Mesendoderm (in vitro differentiated cells): Measurements from ENCODE around the gene ATP1A4.

Experiments used
- DNase-seq: peaks from one replicate; pipeline ENCODE4 v3.0.0; 2013
- H2AK5ac ChIP-seq: 2 replicates; pipeline ENCODE4 v1.6.1; 2013; ENCODE audit warnings: low read length, inconsistent platforms
- H2BK120ac ChIP-seq: 2 replicates; pipeline ENCODE4 v1.6.1; 2013; ENCODE audit warnings: low read depth, mild to moderate bottlenecking, low read length, moderate library complexity, mixed read lengths
- H2BK15ac ChIP-seq: replicated peaks from 2 replicates; pipeline ENCODE4 v1.6.1; 2013; ENCODE audit warnings: low read depth, mild to moderate bottlenecking, moderate library complexity
- H2BK5ac ChIP-seq: 2 replicates; pipeline ENCODE4 v1.6.1; 2013; ENCODE audit warnings: low read length, inconsistent platforms
- H3K18ac ChIP-seq: 2 replicates; pipeline ENCODE4 v1.6.1; 2013; ENCODE audit warnings: mild to moderate bottlenecking, low read length, mixed read lengths
- H3K23ac ChIP-seq: one replicate; pipeline ENCODE4 v1.6.1; 2013; ENCODE audit warnings: low read length
- H3K27ac ChIP-seq: 2 replicates; pipeline ENCODE4 v1.5.1; 2013; ENCODE audit warnings: low read depth, mild to moderate bottlenecking, inconsistent platforms, low read length, moderate library complexity
- H3K27me3 ChIP-seq: 2 replicates; pipeline ENCODE4 v1.6.1; 2013; ENCODE audit warnings: low read length, control low read depth, mild to moderate bottlenecking, inconsistent platforms; ENCODE audit not compliant: insufficient read depth, poor library complexity
- H3K36me3 ChIP-seq: 2 replicates; pipeline ENCODE4 v1.6.1; 2013; ENCODE audit warnings: low read length, inconsistent platforms; ENCODE audit not compliant: control insufficient read depth, insufficient read depth
- H3K4ac ChIP-seq: one replicate; pipeline ENCODE4 v1.6.1; 2013; ENCODE audit warnings: low read depth, mild to moderate bottlenecking, low read length, moderate library complexity
- H3K4me1 ChIP-seq: 2 replicates; pipeline ENCODE4 v1.6.1; 2013; ENCODE audit warnings: low read depth, low read length, inconsistent platforms; ENCODE audit not compliant: control insufficient read depth
- H3K4me2 ChIP-seq: 2 replicates; pipeline ENCODE4 v1.6.1; 2013; ENCODE audit warnings: low read length
- H3K4me3 ChIP-seq: 2 replicates; pipeline ENCODE4 v1.5.1; 2013; ENCODE audit warnings: mild to moderate bottlenecking, low read length
- H3K56ac ChIP-seq: one replicate; pipeline ENCODE4 v1.6.1; 2013; ENCODE audit warnings: low read length
- H3K79me1 ChIP-seq: 2 replicates; pipeline ENCODE4 v1.6.1; 2013; ENCODE audit warnings: low read length, inconsistent platforms
- H3K79me2 ChIP-seq: 2 replicates; pipeline ENCODE4 v1.6.1; 2013; ENCODE audit warnings: mild to moderate bottlenecking, low read length; ENCODE audit not compliant: control insufficient read depth, insufficient read depth
- H3K9ac ChIP-seq: 2 replicates; pipeline ENCODE4 v1.6.1; 2013; ENCODE audit warnings: low read length, inconsistent platforms
- H4K5ac ChIP-seq: one replicate; pipeline ENCODE4 v1.6.1; 2013; ENCODE audit warnings: low read length
- H4K8ac ChIP-seq: one replicate; pipeline ENCODE4 v1.6.1; 2013; ENCODE audit warnings: low read depth, mild to moderate bottlenecking, control low read depth, low read length, moderate library complexity
- WGBS: extraction: QIAGEN DNeasy Blood & Tissue Kit; methylation state at CpG from one replicate; pipeline ENCODE4 v1.1.7; 2013; ENCODE audit warnings: low lambda C conversion rate, missing lambda C conversion rate; ENCODE audit not compliant: insufficient coverage; ENCODE audit errors: extremely low coverage; 5-methylcytosine and 5-hydroxymethylcytosine counted together

The ATP1A4 gene

GRCh38 chr1:160178731-160179130 is 27.3 kb downstream of the ATP1A4 start:
- Histone ChIP-seq H3K56ac (peak overlapping the region; percentile 18), H3K4me1 (peaks cover 3% of the 10 kb centered on the region), H3K79me2 (no peaks in the 10 kb centered on the region), H3K9ac (no peak overlapping the region), H3K4me2 (no peak overlapping the region), H3K18ac (no peak overlapping the region), H3K4me3 (no peak overlapping the region), H2BK120ac (no peak overlapping the region), H3K36me3 (no peaks in the 10 kb centered on the region), H2BK5ac (no peak overlapping the region), H4K8ac (no peak overlapping the region), H3K79me1 (no peaks in the 10 kb centered on the region), H2BK15ac (no peak overlapping the region), H2AK5ac (peak overlapping the region; percentile 39), H4K5ac (no peak overlapping the region), H3K27ac (no peak overlapping the region), H3K23ac (no peak overlapping the region), H3K27me3 (no peaks in the 10 kb centered on the region), H3K4ac (no peak overlapping the region)
- WGBS = no CpG with 5 or more reads among the region's 2 CpGs
- DNase-seq = no peak

- H4K5ac ChIP-seq = no peak overlapping the region
- WGBS = no CpG with 5 or more reads among the region's 4 CpGs
- H3K9ac ChIP-seq = no peak overlapping the region
- no peak overlapping the region for H4K8ac ChIP-seq
- H3K36me3 ChIP-seq = no peaks in the 10 kb centered on the region
- no peaks in the 10 kb centered on the region for H3K79me1 ChIP-seq
- H3K4me3 ChIP-seq = no peak overlapping the region
- no peak overlapping the region for H3K56ac ChIP-seq
- H3K4me2 ChIP-seq = no peak overlapping the region
- no peaks in the 10 kb centered on the region for H3K79me2 ChIP-seq
- DNase-seq = no peak
- H2AK5ac ChIP-seq = no peak overlapping the region
- H3K27me3 ChIP-seq = no peaks in the 10 kb centered on the region
- H3K4me1 ChIP-seq = peaks cover 3% of the 10 kb centered on the region
- H2BK15ac ChIP-seq = no peak overlapping the region
- H3K27ac ChIP-seq = no peak overlapping the region
- no peak overlapping the region for H3K4ac ChIP-seq
- no peak overlapping the region for H3K18ac ChIP-seq
- no peak overlapping the region for H2BK5ac ChIP-seq
- H3K23ac ChIP-seq = no peak overlapping the region
- H2BK120ac ChIP-seq = no peak overlapping the region
Observed at GRCh38 chr1:160179336-160179735, 27.9 kb downstream of the ATP1A4 start.

GRCh38 chr1:160186246-160186645 is 34.8 kb downstream of the ATP1A4 start:
- H3K79me1 ChIP-seq = no peaks in the 10 kb centered on the region
- H4K8ac ChIP-seq = no peak overlapping the region
- no peak overlapping the region for H3K4ac ChIP-seq
- WGBS = no CpG with 5 or more reads among the region's 7 CpGs
- peaks cover 9% of the 10 kb centered on the region for H3K4me1 ChIP-seq
- H3K9ac ChIP-seq = no peak overlapping the region
- no peak overlapping the region for H3K4me2 ChIP-seq
- no peak overlapping the region for H3K18ac ChIP-seq
- H2BK5ac ChIP-seq = no peak overlapping the region
- H2BK15ac ChIP-seq = no peak overlapping the region
- H3K4me3 ChIP-seq = no peak overlapping the region
- H2AK5ac ChIP-seq = no peak overlapping the region
- no peaks in the 10 kb centered on the region for H3K79me2 ChIP-seq
- no peak overlapping the region for H3K23ac ChIP-seq
- no peak overlapping the region for H2BK120ac ChIP-seq
- no peaks in the 10 kb centered on the region for H3K36me3 ChIP-seq
- no peak overlapping the region for H3K27ac ChIP-seq
- DNase-seq = no peak
- H4K5ac ChIP-seq = no peak overlapping the region
- no peaks in the 10 kb centered on the region for H3K27me3 ChIP-seq
- H3K56ac ChIP-seq = no peak overlapping the region

GRCh38 chr1:160186729-160187128 is 35.3 kb downstream of the ATP1A4 start:
- DNase-seq = no peak
- no peak overlapping the region for H3K4me3 ChIP-seq
- H3K4me2 ChIP-seq = no peak overlapping the region
- H2AK5ac ChIP-seq = no peak overlapping the region
- H3K79me2 ChIP-seq = no peaks in the 10 kb centered on the region
- no CpG with 5 or more reads among the region's 2 CpGs for WGBS
- no peaks in the 10 kb centered on the region for H3K27me3 ChIP-seq
- H3K4me1 ChIP-seq = peaks cover 12% of the 10 kb centered on the region
- no peaks in the 10 kb centered on the region for H3K36me3 ChIP-seq
- H3K4ac ChIP-seq = no peak overlapping the region
- H3K56ac ChIP-seq = no peak overlapping the region
- no peaks in the 10 kb centered on the region for H3K79me1 ChIP-seq
- H2BK15ac ChIP-seq = no peak overlapping the region
- H4K5ac ChIP-seq = no peak overlapping the region
- no peak overlapping the region for H3K27ac ChIP-seq
- no peak overlapping the region for H4K8ac ChIP-seq
- H3K9ac ChIP-seq = no peak overlapping the region
- no peak overlapping the region for H2BK120ac ChIP-seq
- H3K23ac ChIP-seq = no peak overlapping the region
- H2BK5ac ChIP-seq = no peak overlapping the region
- H3K18ac ChIP-seq = no peak overlapping the region

GRCh38 chr1:160187407-160187806 is 36.0 kb downstream of the ATP1A4 start:
- H3K79me2 ChIP-seq = no peaks in the 10 kb centered on the region
- no peak overlapping the region for H2BK120ac ChIP-seq
- no peak overlapping the region for H4K5ac ChIP-seq
- DNase-seq = no peak
- no peak overlapping the region for H3K23ac ChIP-seq
- H2BK5ac ChIP-seq = no peak overlapping the region
- no peak overlapping the region for H3K4me3 ChIP-seq
- no peak overlapping the region for H3K18ac ChIP-seq
- peaks cover 19% of the 10 kb centered on the region for H3K4me1 ChIP-seq
- no peak overlapping the region for H2AK5ac ChIP-seq
- WGBS = no CpG with 5 or more reads among the region's 7 CpGs
- no peak overlapping the region for H3K9ac ChIP-seq
- no peak overlapping the region for H3K4me2 ChIP-seq
- no peak overlapping the region for H4K8ac ChIP-seq
- H2BK15ac ChIP-seq = no peak overlapping the region
- H3K79me1 ChIP-seq = no peaks in the 10 kb centered on the region
- no peak overlapping the region for H3K56ac ChIP-seq
- no peak overlapping the region for H3K27ac ChIP-seq
- no peak overlapping the region for H3K4ac ChIP-seq
- no peaks in the 10 kb centered on the region for H3K27me3 ChIP-seq
- no peaks in the 10 kb centered on the region for H3K36me3 ChIP-seq

DNA sequence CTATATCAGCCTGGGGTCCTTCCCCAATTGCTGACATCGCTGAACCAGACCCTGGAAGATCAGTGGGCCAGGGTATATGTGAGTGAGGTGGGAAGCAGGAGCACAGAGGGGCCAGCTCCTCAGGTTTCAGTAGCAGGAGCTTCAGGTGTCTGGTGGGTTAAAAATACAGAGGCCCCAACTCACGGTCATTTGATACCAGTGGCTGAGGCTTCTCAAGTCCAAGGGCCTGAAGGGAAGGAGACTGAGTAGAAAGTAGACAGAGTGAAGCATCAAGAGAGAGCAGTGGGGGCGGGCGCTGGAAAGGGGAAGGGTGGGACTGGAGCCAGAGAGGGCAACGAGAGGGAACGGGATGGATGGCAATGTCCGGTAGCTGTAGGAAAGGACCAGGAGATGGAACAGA is 36.9 kb downstream of the ATP1A4 start:
- Histone ChIP-seq H3K27ac (no peak overlapping the region), H3K79me1 (no peaks in the 10 kb centered on the region), H3K36me3 (no peaks in the 10 kb centered on the region), H3K79me2 (no peaks in the 10 kb centered on the region), H3K4me2 (no peak overlapping the region), H3K23ac (no peak overlapping the region), H3K18ac (no peak overlapping the region), H3K4me3 (no peak overlapping the region), H2BK15ac (no peak overlapping the region), H3K56ac (no peak overlapping the region), H4K5ac (no peak overlapping the region), H3K27me3 (no peaks in the 10 kb centered on the region), H2BK120ac (no peak overlapping the region), H2AK5ac (no peak overlapping the region), H3K4ac (no peak overlapping the region), H2BK5ac (no peak overlapping the region), H3K9ac (no peak overlapping the region), H4K8ac (no peak overlapping the region), H3K4me1 (peaks cover 25% of the 10 kb centered on the region)
- DNase-seq = no peak
- no CpG with 5 or more reads among the region's 7 CpGs for WGBS
